ENCODE data around the gene FANCD2. TPM values are rescaled to one million over a fixed set of nuclear protein-coding genes. Genes with fewer than 3 reads are reported as not detected.
"Not testable (repeated sequence)": the region's sequence is repeated elsewhere in the genome, so short reads cannot be mapped to it uniquely, and the experiment has no call there.

Gene FANCD2
- total RNA-seq, 1 donor from 2014 or later: 0.65 TPM

GRCh38 chr3:10011631-10012030, 14.6 kb upstream of the FANCD2 start:
- DNase-seq (ENCODE audit: low spot score) (no peak), ATAC-seq (no peak)

GRCh38 chr3:10012106-10012505, 14.1 kb upstream of the FANCD2 start:
- ATAC-seq (no peak), DNase-seq (ENCODE audit: low spot score) (no peak)

DNA sequence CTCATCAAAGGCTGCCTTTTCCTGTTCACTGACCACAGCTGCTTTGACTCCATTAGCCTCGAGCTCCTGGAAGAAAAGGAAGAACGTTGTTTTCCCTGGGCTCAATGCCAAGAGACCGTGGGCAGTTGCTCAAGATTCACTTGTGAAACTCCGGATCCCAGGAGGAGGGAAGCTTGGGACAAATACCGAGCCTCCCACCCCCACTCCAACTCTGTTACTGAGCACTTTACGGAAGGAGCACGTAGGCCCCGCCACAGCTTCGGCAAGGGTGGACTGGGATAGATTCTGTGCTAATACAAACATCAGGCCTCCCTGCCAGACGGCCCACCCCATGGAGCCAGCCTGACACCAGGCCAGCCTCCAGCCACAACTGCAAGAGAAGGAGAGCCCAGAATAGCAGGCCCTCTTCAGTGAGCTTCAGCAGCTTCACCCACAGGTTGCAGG, 10.8 kb upstream of the FANCD2 start:
- DNase-seq (ENCODE audit: low spot score) (peak; percentile 58), ATAC-seq (peak; percentile 1)

- ATAC-seq (no peak), DNase-seq (ENCODE audit: low spot score) (no peak)
Observed at GRCh38 chr3:10017636-10018292, 8.5 kb upstream of the FANCD2 start.

GRCh38 chr3:10018806-10019205, 7.4 kb upstream of the FANCD2 start:
- not testable (repeated sequence) for ATAC-seq; DNase-seq (ENCODE audit: low spot score)

GRCh38 chr3:10019326-10019725, 6.9 kb upstream of the FANCD2 start:
- no peak for DNase-seq (ENCODE audit: low spot score)
- ATAC-seq: no peak

DNA sequence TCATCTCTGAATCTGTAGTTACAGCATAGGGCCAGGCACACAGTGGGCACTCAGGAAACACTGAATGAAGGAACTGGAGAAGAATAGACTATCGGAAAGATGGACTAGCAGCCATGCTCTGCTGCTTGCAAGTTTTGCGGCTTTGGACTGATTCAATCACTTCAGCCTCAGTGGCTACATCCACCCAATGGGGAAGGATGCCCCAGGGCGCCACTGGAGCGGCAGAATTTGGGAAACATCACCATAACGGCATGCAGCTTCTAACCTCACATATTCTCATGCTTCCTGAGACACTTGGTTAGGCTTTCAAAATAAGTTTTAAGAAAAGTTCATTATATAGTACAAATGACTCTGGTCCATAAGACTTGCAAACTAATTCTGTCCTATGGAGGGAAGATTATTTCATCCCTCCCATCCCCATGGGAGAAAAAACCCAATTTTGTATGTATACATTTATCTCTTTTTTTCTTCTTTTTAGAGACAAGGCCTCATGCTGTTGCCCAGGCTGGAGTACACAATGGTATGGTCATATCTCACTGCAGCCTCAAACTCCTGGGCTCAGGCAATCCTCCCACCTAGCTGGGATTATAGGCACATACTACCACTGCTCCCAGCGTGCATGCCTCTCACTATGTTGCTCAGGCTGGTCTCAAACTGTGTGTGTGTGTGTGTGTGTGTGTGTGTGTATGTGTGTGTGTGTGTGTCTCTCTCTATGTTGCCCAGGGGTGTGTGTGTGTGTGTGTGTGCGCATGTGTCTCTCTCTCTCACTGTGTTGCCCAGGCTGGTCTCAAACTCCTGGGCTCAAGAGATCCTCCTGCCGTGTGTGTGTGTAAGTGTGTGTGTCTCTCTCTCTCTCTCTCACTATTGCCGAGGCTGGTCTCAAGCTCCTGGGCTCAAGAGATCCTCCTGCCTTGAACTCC, 4.1 kb upstream of the FANCD2 start:
- ATAC-seq: no peak
- DNase-seq (ENCODE audit: low spot score): no peak

GRCh38 chr3:10023587-10024310, 2.5 kb upstream of the FANCD2 start:
- DNase-seq (ENCODE audit: low spot score) (no peak), ATAC-seq (no peak)

DNA sequence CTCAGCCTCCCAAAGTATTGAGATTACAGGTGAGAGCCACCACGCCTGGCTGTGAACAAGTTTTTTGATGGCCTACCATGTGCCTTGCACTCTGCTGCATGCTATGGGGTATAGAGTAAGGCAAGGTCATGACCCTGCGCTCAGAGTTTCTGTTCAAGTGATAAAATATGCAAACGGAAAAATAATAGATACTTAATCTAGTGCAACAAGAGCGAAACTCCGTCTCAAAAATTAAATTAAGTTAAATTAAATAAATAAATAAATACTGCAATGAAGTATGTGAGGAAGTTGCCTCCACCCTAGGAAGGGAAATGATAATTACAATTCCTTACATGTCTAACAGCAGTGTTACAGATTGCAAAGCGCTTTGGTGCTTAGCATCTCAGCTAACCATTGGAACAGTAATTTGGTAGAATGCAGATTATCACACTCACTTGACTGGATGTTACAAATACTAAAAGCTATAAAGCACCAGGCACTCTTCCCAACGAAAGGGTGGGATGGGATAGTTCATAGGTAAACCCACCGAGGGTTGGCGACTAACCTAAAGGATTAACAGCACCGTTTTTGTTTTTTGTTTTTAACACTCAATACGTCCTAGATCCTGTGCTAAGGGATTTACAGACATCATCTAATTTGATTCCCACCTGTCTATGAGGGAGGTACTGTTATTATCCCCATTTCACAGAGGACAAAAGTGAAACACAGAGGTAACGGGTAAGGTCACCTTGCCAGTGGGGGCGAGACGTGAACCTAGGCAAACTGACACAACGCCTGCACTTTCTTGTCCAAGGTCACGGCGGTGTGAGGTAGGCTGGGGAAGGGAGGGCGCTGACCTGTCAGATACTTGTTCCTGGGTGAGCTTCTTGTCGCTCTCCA, 793 bp upstream of the FANCD2 start:
- DNase-seq (ENCODE audit: low spot score): no peak
- no peak for ATAC-seq

- no peak for ATAC-seq
Observed at GRCh38 chr3:10041034-10041433, 14.8 kb downstream of the FANCD2 start.

GRCh38 chr3:10047876-10048275, 21.6 kb downstream of the FANCD2 start:
- no peak for DNase-seq (ENCODE audit: low spot score)
- peak; percentile 18 for ATAC-seq

More at GRCh38 chr3:10041034-10041433, 14.8 kb downstream of the FANCD2 start:
- no peak for DNase-seq (ENCODE audit: low spot score)

- not testable (repeated sequence) for DNase-seq (ENCODE audit: low spot score); ATAC-seq
Observed at GRCh38 chr3:10053054-10053453, 26.8 kb downstream of the FANCD2 start.

- DNase-seq (ENCODE audit: low spot score): no peak
Observed at GRCh38 chr3:10055097-10055496, 28.9 kb downstream of the FANCD2 start.

DNA sequence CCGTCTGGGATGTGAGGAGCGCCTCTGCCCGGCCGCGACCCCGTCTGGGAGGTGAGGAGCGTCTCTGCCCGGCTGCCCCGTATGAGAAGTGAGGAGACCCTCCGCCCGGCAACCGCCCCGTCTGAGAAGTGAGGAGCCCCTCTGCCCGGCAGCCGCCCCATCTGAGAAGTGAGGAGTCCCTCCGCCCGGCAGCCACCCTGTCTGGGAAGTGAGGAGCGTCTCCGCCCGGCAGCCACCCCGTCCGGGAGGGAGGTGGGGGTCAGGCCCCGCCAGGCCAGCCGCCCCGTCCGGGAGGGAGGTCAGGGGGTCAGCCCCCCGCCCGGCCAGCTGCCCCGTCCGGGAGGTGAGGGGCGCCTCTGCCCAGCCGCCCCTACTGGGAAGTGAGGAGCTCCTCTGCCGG, 43.8 kb downstream of the FANCD2 start:
- not testable (repeated sequence) for DNase-seq (ENCODE audit: low spot score); ATAC-seq

More at GRCh38 chr3:10055097-10055496, 28.9 kb downstream of the FANCD2 start:
- ATAC-seq: peak; percentile 56

DNA sequence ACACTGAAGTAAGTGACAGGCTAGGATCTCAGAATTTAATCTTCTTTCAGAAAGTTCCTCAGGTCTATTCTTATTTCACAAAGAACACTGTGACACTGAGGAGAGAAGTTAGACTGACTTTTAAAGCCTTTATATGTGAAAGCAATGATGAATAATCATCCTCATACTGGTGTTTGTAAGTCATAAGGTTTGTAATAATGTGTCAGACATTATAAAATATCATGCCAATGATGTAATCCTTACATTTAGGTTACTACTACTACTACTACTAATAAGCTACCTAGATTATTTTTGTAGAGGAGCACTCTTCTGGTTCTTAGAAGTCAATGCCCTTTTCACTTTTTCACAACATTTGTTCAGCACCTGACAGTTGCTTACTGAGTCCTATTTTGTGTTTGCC, 48.4 kb downstream of the FANCD2 start:
- DNase-seq (ENCODE audit: low spot score) (no peak), ATAC-seq (no peak)

- ATAC-seq (no peak), DNase-seq (ENCODE audit: low spot score) (no peak)
Observed at GRCh38 chr3:10081871-10082270, 55.6 kb downstream of the FANCD2 start.

DNA sequence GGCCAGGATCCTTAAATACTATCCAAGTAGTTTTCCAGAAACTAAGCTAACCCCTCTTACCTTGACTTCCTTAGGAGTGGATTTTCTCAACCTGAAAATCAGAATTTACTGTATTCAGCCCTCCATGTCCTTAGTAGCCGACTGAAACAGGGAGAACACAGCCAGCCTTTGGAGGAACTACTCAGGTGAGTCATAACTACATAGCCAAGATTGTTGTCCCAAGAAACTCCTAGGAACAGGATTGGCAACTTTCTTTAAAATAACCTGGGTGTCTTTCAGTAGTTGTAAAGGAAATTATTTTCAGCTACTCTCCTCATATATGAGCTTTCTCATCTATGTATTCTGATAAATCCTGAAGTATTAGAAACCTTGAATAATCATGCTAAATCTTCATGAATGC, 59.5 kb downstream of the FANCD2 start:
- DNase-seq (ENCODE audit: low spot score) (no peak), ATAC-seq (no peak)

DNA sequence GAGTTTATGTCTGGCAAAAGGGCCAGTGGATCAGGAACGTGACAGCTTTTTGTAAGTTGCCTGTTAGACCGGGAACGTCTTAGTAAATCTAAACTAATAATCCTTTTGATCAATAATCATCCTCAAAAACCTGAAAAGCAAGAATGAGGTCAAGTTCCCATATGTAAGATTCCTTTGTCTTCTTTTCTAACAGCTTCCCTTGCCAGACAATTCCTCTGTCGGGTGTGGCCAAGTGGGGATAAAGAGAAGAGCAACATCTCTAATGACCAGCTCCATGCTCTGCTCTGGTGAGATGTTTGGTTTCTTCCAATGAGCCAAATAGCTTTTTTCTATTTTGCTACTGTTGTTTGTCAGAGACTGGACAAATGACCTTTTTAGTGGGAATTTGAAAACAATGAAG, 62.0 kb downstream of the FANCD2 start:
- ATAC-seq (no peak), DNase-seq (ENCODE audit: low spot score) (no peak)

GRCh38 chr3:10090179-10090578, 63.9 kb downstream of the FANCD2 start:
- DNase-seq (ENCODE audit: low spot score): no peak
- no peak for ATAC-seq

DNA sequence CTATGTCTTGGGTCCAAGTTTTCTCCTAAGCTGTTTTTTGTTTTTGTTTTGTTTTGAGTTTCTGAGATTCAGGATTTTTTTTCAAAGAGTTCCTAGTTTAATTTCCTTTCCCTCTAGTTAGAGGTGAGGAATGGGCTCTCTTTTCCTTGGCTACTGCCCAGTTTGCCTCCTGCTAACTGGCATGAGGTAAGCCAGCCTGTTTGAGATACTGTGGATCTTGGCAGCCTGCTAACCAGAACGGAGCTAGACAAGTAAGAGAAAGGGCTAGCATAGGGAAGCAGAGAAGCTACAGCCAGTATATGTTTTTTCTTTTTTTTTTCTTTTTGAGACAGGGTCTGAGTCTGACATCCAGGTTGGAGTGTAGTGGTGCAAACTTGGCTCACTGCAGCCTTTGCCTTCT, 64.5 kb downstream of the FANCD2 start:
- not testable (repeated sequence) for ATAC-seq; DNase-seq (ENCODE audit: low spot score)
